HepG2 (cell line): ENCODE data around the gene PRCD. TPM values are rescaled to one million over a fixed set of nuclear protein-coding genes. Genes with fewer than 3 reads are reported as not detected.

Experiments
- ATF4 ChIP-seq, 2 experiments: fragments of 450-650 bp in 1 of 2; sonication (generic) in 1 of 2; formaldehyde crosslinking; IDR thresholded peaks; 2 replicates each; pipeline versions ENCODE4 v1.5.0 to v1.8.0; 2020 to 2022; ENCODE audit warnings: mild to moderate bottlenecking in 1 of 2, missing genetic modification reagents in 1 of 2
- BRD4 ChIP-seq: sonication (generic); formaldehyde crosslinking; IDR thresholded peaks from 2 replicates; pipeline ENCODE4 v1.4.0; 2020; ENCODE audit warnings: missing genetic modification reagents
- CBX5 ChIP-seq: sonication (generic); formaldehyde crosslinking; IDR thresholded peaks from 2 replicates; pipeline ENCODE4 v1.4.0; 2020; ENCODE audit warnings: missing genetic modification reagents, borderline replicate concordance
- CENPT ChIP-seq: sonication (generic); formaldehyde crosslinking; IDR thresholded peaks from 2 replicates; pipeline ENCODE4 v1.8.0; 2022; ENCODE audit warnings: low read depth, mild to moderate bottlenecking, moderate library complexity, missing genetic modification reagents
- DR1 ChIP-seq: sonication (generic); formaldehyde crosslinking; IDR thresholded peaks from 2 replicates; pipeline ENCODE4 v1.8.0; 2021; ENCODE audit warnings: mild to moderate bottlenecking, missing genetic modification reagents, inconsistent platforms
- GATA4 ChIP-seq: sonication (generic); IDR thresholded peaks from 2 replicates; pipeline ENCODE4 v1.6.1; 2016; ENCODE audit warnings: antibody characterized with exemption, low read depth, borderline replicate concordance
- GZF1 ChIP-seq: sonication (generic); formaldehyde crosslinking; IDR thresholded peaks from 2 replicates; pipeline ENCODE4 v1.5.1; 2020; ENCODE audit warnings: mild to moderate bottlenecking, missing genetic modification reagents
- HNF4G ChIP-seq, 2 experiments: sonication (generic) in 1 of 2; formaldehyde crosslinking in 1 of 2; IDR thresholded peaks; 2 replicates each; pipeline versions ENCODE4 v1.4.0 to v1.6.1; 2011 to 2020; ENCODE audit warnings: borderline replicate concordance in 2 of 2, low read depth in 2 of 2, mild to moderate bottlenecking in 2 of 2, low read length in 1 of 2, missing genetic modification reagents in 1 of 2, moderate library complexity in 1 of 2
- IKZF1 ChIP-seq: fragments of 450-650 bp; IDR thresholded peaks from 2 replicates; pipeline ENCODE4 v1.7.1; 2016
- ISX ChIP-seq: sonication (generic); formaldehyde crosslinking; conservative IDR thresholded peaks from 2 replicates; pipeline ENCODE4 v1.5.0; 2020; ENCODE audit warnings: missing genetic modification reagents
- JUNB ChIP-seq: sonication (generic); formaldehyde crosslinking; IDR thresholded peaks from 2 replicates; pipeline ENCODE4 v1.8.0; 2022; ENCODE audit warnings: missing genetic modification reagents, mild to moderate bottlenecking, borderline replicate concordance
- KAT7 ChIP-seq: IDR thresholded peaks from 2 replicates; pipeline ENCODE4 v1.6.1; 2018; ENCODE audit warnings: borderline replicate concordance, missing compliant biosample characterization
- KAT8 ChIP-seq: IDR thresholded peaks from 2 replicates; pipeline ENCODE4 v1.6.1; 2016; ENCODE audit warnings: missing genetic modification reagents, missing compliant biosample characterization
- MTA1 ChIP-seq: sonication (generic); formaldehyde crosslinking; IDR thresholded peaks from 2 replicates; pipeline ENCODE4 v1.4.0; 2020; ENCODE audit warnings: missing genetic modification reagents, mild to moderate bottlenecking, borderline replicate concordance
- PAF1 ChIP-seq: IDR thresholded peaks from 2 replicates; pipeline ENCODE4 v1.6.1; 2016; ENCODE audit warnings: missing genetic modification reagents, missing compliant biosample characterization
- PCBP2 ChIP-seq: fragments of 200-400 bp; formaldehyde crosslinking; optimal IDR thresholded peaks from 2 replicates; pipeline ENCODE3; 2018; ENCODE audit warnings: low read length, low read depth; ENCODE audit not compliant: poor library complexity, severe bottlenecking
- SATB2 ChIP-seq: sonication (generic); formaldehyde crosslinking; IDR thresholded peaks from 2 replicates; pipeline ENCODE4 v1.5.0; 2020; ENCODE audit warnings: missing genetic modification reagents
- SYNCRIP ChIP-seq: fragments of 200-400 bp; formaldehyde crosslinking; IDR thresholded peaks from 2 replicates; pipeline ENCODE4 v1.6.1; 2018; ENCODE audit warnings: mild to moderate bottlenecking, low read depth, low read length; ENCODE audit not compliant: insufficient read depth
- TERF1 ChIP-seq: sonication (generic); formaldehyde crosslinking; IDR thresholded peaks from 2 replicates; pipeline ENCODE4 v1.8.0; 2022; ENCODE audit warnings: mild to moderate bottlenecking, missing genetic modification reagents, moderate library complexity
- ZBTB2 ChIP-seq: sonication (generic); formaldehyde crosslinking; IDR thresholded peaks from 2 replicates; pipeline ENCODE4 v1.8.0; 2022; ENCODE audit warnings: low read depth, missing genetic modification reagents
- ZC3H13 ChIP-seq: sonication (generic); formaldehyde crosslinking; IDR thresholded peaks from 2 replicates; pipeline ENCODE4 v1.8.1; 2023; ENCODE audit warnings: mild to moderate bottlenecking, missing genetic modification reagents, moderate library complexity
- ZNF124 ChIP-seq: sonication (generic); formaldehyde crosslinking; IDR thresholded peaks from 2 replicates; pipeline ENCODE4 v1.4.0; 2020; ENCODE audit warnings: missing genetic modification reagents
- ZNF143 ChIP-seq: sonication (generic); formaldehyde crosslinking; IDR thresholded peaks from 2 replicates; pipeline ENCODE4 v1.4.0; 2020; ENCODE audit warnings: missing genetic modification reagents
- ZNF335 ChIP-seq: sonication (generic); formaldehyde crosslinking; IDR thresholded peaks from 2 replicates; pipeline ENCODE4 v1.4.0; 2020; ENCODE audit warnings: missing genetic modification reagents
- ZNF33A ChIP-seq: sonication (generic); formaldehyde crosslinking; IDR thresholded peaks from 2 replicates; pipeline ENCODE4 v1.5.1; 2020; ENCODE audit warnings: missing genetic modification reagents, mild to moderate bottlenecking, moderate library complexity, borderline replicate concordance
- ZNF557 ChIP-seq: sonication (generic); formaldehyde crosslinking; IDR thresholded peaks from 2 replicates; pipeline ENCODE4 v1.4.0; 2020; ENCODE audit warnings: missing genetic modification reagents
- ZNF660 ChIP-seq: sonication (generic); formaldehyde crosslinking; IDR thresholded peaks from 2 replicates; pipeline ENCODE4 v1.5.1; 2020; ENCODE audit warnings: mild to moderate bottlenecking, low read depth, missing genetic modification reagents, borderline replicate concordance
- polyA plus RNA-seq, 8 experiments: library from polyadenylated mRNA; depleted of rRNA in 3 of 8; stranded (reverse) in 7 of 8; unstranded in 1 of 8; fragments of >200 nt; fragmentation: Illumina TruSeq in 4 of 8; extraction: Trizol in 4 of 8; gene quantifications; 2 replicates each; pipeline versions ENCODE4 v1.2.1 to v1.2.3, GENCODE V29; 2011 to 2016; ENCODE audit warnings: low read depth in 4 of 8, missing spikeins in 1 of 8, mixed read lengths in 1 of 8; ENCODE audit not compliant: insufficient read depth in 1 of 8
- total RNA-seq, 5 experiments: library from RNA; depleted of rRNA; stranded (reverse); fragments of >200 nt; fragmentation: Illumina TruSeq; extraction: Trizol; gene quantifications; 2 replicates each; pipeline ENCODE4 v1.2.3, GENCODE V29; 2016; ENCODE audit warnings: low read depth in 1 of 5

The PRCD gene
- total and polyA plus RNA-seq, 2 of the 13 experiments (the other 11 are each of a cell fraction or from before 2014, with no cell fraction given) = 0.51 TPM; not detected in 1

- TF ChIP-seq CENPT (CRISPR knock-in tag) (no peak), PCBP2 (no peak), ZC3H13 (CRISPR knock-in tag) (peak; percentile 53; the same call in 1 of the 2 replicates), ISX (CRISPR knock-in tag) (no peak), TERF1 (CRISPR knock-in tag) (no peak), ZBTB2 (CRISPR knock-in tag) (0 out of 2 replicates have a peak, but pooled peaks have one; percentile 33), CBX5 (CRISPR knock-in tag) (no peak), ATF4 (CRISPR knock-in tag; IDR thresholded peaks at IDR 0.05) (no peak; a peak in 1 of 4 replicates), JUNB (peak; percentile 79), MTA1 (CRISPR knock-in tag) (no peak; the same call in 1 of the 2 replicates), BRD4 (CRISPR knock-in tag) (no peak), SATB2 (CRISPR knock-in tag) (no peak), ZNF660 (CRISPR knock-in tag) (no peak), ZNF33A (CRISPR knock-in tag) (no peak), PAF1 (no peak), GZF1 (CRISPR knock-in tag) (no peak), ZNF124 (CRISPR knock-in tag) (no peak), ZNF557 (no peak), KAT7 (CRISPR knock-in tag) (0 out of 2 replicates have a peak, but pooled peaks have one; percentile 15), IKZF1 (0 out of 2 replicates have a peak, but pooled peaks have one; percentile 84), ZNF335 (no peak), HNF4G (IDR thresholded peaks at IDR 0.05; ENCODE audit: borderline replicate concordance, low read depth, low read length) (no peak), HNF4G (CRISPR knock-in tag; IDR thresholded peaks at IDR 0.05; ENCODE audit: borderline replicate concordance, low read depth) (no peak), ZNF143 (CRISPR knock-in tag) (no peak), KAT8 (CRISPR knock-in tag) (no peak), DR1 (CRISPR knock-in tag) (no peak), GATA4 (no peak), SYNCRIP (no peak)
These were observed 7.9 kb downstream of the PRCD start (continued) for GRCh38 chr17:76547642-76548202.
